ENCODE data around the gene ANKRD13D. TPM values are rescaled to one million over a fixed set of nuclear protein-coding genes. Genes with fewer than 3 reads are reported as not detected.

Gene ANKRD13D
- total and polyA plus RNA-seq, 8 donors: 9.8 to 60.7 (median 14.9) TPM

DNA sequence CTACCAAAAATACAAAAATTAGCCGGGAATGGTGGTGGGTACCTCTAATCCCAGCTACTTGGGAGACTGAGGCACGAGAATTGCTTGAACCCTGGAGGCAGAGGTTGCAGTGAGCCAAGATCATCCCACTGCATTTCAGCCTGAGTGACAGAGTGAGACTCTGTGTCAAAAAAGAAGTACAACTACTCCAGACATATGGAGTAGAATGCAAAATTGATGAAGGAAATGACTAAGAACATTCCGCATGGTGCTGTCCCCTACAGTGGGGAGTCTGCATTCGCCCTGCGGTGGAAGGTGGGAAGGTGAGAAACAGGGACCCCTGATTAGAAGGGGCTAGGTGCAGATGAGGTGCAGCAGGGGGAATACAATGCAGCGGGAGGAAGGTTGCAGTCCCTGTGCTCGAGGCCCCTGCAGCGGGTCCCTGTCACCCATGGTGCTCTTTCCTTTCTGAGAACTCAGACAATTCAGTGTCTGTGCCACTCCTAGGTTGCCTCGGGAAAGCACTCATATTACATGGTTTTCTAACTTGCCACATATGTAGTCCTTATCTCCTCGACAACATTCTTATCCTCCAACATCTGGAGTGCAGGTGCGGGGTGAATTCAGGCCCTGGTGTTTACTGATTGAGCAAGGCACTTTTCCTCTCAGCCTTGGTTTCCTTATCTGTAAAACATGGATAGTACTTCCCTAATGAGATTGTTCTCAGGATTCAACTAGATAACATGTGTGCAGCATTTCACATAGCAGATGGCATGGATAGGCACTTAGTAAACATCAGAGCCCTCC lies 59.1 kb downstream of the ANKRD13D start:
- Histone ChIP-seq H3K9me3 (no peaks in the 10 kb centered on the region), H3K27ac (peak overlapping the region in 1 of 4 donors; percentile 0), H3K36me3 (no peaks in the 10 kb centered on the region), H3K4me3 (no peak overlapping the region), H3K4me1 (peaks cover 26 to 45% (median 27%) of the 10 kb centered on the region in 3 donors), H3K27me3 (no peaks in the 10 kb centered on the region)
- intact Hi-C loops (cut with DNase I): loop anchor here in 1 of 3 donors (5.0 kb wide), 1 partner anchor 34 kb away; no protein-coding TSS in a partner anchor
- DNase-seq (no peak), FAIRE-seq (no peak), ATAC-seq (no peak)
- TF ChIP-seq, protein P1, sequence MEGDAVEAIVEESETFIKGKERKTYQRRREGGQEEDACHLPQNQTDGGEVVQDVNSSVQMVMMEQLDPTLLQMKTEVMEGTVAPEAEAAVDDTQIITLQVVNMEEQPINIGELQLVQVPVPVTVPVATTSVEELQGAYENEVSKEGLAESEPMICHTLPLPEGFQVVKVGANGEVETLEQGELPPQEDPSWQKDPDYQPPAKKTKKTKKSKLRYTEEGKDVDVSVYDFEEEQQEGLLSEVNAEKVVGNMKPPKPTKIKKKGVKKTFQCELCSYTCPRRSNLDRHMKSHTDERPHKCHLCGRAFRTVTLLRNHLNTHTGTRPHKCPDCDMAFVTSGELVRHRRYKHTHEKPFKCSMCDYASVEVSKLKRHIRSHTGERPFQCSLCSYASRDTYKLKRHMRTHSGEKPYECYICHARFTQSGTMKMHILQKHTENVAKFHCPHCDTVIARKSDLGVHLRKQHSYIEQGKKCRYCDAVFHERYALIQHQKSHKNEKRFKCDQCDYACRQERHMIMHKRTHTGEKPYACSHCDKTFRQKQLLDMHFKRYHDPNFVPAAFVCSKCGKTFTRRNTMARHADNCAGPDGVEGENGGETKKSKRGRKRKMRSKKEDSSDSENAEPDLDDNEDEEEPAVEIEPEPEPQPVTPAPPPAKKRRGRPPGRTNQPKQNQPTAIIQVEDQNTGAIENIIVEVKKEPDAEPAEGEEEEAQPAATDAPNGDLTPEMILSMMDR (IDR thresholded peaks at IDR 0.05): no peak
- WGBS, 2 donors: 69 to 73% methylated on average over 11 of the region's 11 CpGs

DNA sequence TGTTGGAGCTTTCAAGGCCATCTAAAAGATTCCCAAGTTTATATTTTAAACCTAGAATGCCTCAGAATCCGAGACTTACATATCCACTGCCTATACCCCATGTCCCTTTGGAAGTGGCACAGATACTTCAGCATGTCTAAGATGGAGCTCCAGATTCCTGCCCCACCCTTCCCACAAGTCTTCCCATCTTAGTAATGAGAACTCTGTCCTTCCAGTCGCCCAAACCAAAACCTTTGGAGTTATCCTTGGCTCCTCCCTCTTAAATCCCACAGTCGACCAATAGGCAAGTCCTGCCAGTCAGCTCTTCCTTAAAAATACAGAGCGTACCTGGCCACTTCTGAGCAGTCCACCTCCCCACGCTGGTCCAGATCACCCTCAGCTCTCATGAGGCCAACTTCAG lies 59.9 kb downstream of the ANKRD13D start:
- no peaks in the 10 kb centered on the region for H3K36me3 ChIP-seq
- H3K4me1 ChIP-seq: peaks cover 27 to 45% (median 27%) of the 10 kb centered on the region in 3 donors
- peak overlapping the region in 1 of 4 donors; percentile 0 for H3K27ac ChIP-seq
- WGBS, 2 donors: 64 to 69% methylated on average over 5 of the region's 5 CpGs
- DNase-seq (no peak), FAIRE-seq (no peak), ATAC-seq (no peak)
- intact Hi-C loops (cut with DNase I): loop anchor here in 1 of 3 donors (5.0 kb wide), 1 partner anchor 33 kb away; no protein-coding TSS in a partner anchor
- H3K27me3 ChIP-seq: no peaks in the 10 kb centered on the region
- no peaks in the 10 kb centered on the region for H3K9me3 ChIP-seq
- TF ChIP-seq, protein P1 (IDR thresholded peaks at IDR 0.05): no peak
- H3K4me3 ChIP-seq: no peak overlapping the region

DNA sequence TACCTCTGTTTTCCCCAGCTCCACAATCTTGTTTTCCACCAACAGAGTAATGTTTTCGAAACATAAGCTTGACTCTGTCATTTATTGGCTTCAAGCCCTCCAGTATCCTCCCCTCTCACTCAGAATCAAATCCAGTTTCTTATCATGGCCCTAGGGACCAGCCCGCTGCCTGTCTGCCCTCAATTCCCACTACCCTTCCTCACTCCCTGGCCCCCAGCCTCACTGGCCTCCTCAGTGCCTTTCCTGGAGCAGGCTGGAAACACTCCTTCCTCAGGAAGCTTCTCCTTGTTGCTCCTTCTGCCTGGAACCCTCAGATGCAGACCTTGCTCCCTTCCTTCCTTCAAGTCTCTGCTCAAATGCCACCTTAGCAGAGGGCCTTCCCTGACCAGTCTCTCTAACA lies 60.4 kb downstream of the ANKRD13D start:
- no peak for ATAC-seq
- FAIRE-seq: no peak
- no peak overlapping the region for H3K27ac ChIP-seq

DNA sequence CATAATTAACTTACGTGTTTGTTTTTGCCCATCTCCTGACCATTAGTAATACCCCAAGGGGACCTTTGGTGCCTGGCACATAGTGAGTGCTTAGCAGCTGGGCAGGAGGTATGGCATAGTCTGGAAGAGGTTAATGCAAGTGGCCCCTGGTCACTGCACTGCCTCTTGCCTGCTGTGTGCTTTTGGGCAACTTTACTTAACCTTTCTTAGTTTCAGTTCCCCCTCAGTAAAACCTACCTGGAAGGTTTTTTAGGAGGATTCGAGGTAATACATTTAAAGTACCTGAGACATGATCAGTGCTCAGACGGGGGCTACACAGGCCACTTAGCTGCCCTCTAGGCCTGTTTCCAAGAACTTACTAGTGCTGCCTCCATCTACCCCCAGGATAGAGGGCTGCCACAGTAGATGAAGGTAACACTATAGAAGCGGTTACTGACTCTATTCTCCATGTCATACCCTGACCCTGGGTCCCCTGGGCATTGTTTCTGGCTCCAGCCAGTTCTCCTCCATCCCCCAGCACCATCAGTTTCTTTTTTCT lies 60.9 kb downstream of the ANKRD13D start:
- Histone ChIP-seq H3K27ac (no peak overlapping the region), H3K4me3 (no peak overlapping the region), H3K36me3 (no peaks in the 10 kb centered on the region), H3K27me3 (no peaks in the 10 kb centered on the region), H3K4me1 (peaks cover 26 to 50% (median 33%) of the 10 kb centered on the region in 3 donors), H3K9me3 (no peaks in the 10 kb centered on the region)
- whole genome bisulfite sequencing, 2 donors: 83 to 88% methylated on average over 4 of the region's 4 CpGs
- DNase-seq (peak in 1 of 6 donors; percentile 15), FAIRE-seq (no peak), ATAC-seq (no peak)
- intact Hi-C loops (cut with DNase I): loop anchor here in 1 of 3 donors (5.0 kb wide), 1 partner anchor 32 kb away; no protein-coding TSS in a partner anchor
- TF ChIP-seq, protein P1 (IDR thresholded peaks at IDR 0.05): no peak

More for the DNA sequence above, 60.4 kb downstream of the ANKRD13D start:
- H3K27me3 ChIP-seq: no peaks in the 10 kb centered on the region
- intact Hi-C loops (cut with DNase I): loop anchor here in 1 of 3 donors (5.0 kb wide), 1 partner anchor 33 kb away; no protein-coding TSS in a partner anchor
- no peak overlapping the region for H3K4me3 ChIP-seq
- H3K4me1 ChIP-seq: peaks cover 27 to 50% (median 31%) of the 10 kb centered on the region in 3 donors
- 90% methylated on average over 2 of the region's 2 CpGs for WGBS, 2 donors
- no peaks in the 10 kb centered on the region for H3K9me3 ChIP-seq
- no peaks in the 10 kb centered on the region for H3K36me3 ChIP-seq
- TF ChIP-seq, protein P1 (IDR thresholded peaks at IDR 0.05): no peak
- peak in 1 of 6 donors; percentile 21 for DNase-seq
